Central memory CD4-positive, alpha-beta T cell (primary cell): ENCODE measurements around the gene DAPK1.
"Not testable (repeated sequence)": the region's sequence is repeated elsewhere in the genome, so short reads cannot be mapped to it uniquely, and the experiment has no call there.

ENCODE experiments used
- DNase-seq: peaks from one replicate; pipeline ENCODE4 v3.0.0; 2022

The DAPK1 gene

GRCh38 chr9:87718852-87719612 lies 221.4 kb downstream of the DAPK1 start:
- no peak for DNase-seq

GRCh38 chr9:87720173-87720572 lies 222.5 kb downstream of the DAPK1 start:
- DNase-seq, result no peak

- DNase-seq, result no peak
Observed at GRCh38 chr9:87722393-87723088, 224.9 kb downstream of the DAPK1 start.

GRCh38 chr9:87725356-87725899 lies 227.8 kb downstream of the DAPK1 start:
- DNase-seq, result no peak

- peak; percentile 22 for DNase-seq
Observed at GRCh38 chr9:87725900-87726709, 228.4 kb downstream of the DAPK1 start, which contains the start of gene CTSL. Gene CTSL (plus strand): TSS chr9:87726119. CDS start chr9:87727604, 1,485 bp downstream.

- no peak for DNase-seq
Observed at GRCh38 chr9:87729246-87729645, 231.6 kb downstream of the DAPK1 start.

GRCh38 chr9:87731321-87731720 lies 233.7 kb downstream of the DAPK1 start:
- no peak for DNase-seq

GRCh38 chr9:87732344-87732743 lies 234.7 kb downstream of the DAPK1 start:
- DNase-seq, result no peak

- no peak for DNase-seq
Observed at GRCh38 chr9:87732756-87733155, 235.1 kb downstream of the DAPK1 start.

GRCh38 chr9:87733273-87734052 lies 235.8 kb downstream of the DAPK1 start:
- no peak for DNase-seq

GRCh38 chr9:87734106-87734505 lies 236.4 kb downstream of the DAPK1 start:
- DNase-seq, result no peak

- DNase-seq, result no peak
Observed at GRCh38 chr9:87739546-87739945, 241.9 kb downstream of the DAPK1 start.

GRCh38 chr9:87740209-87740608 lies 242.5 kb downstream of the DAPK1 start:
- no peak for DNase-seq

GRCh38 chr9:87741326-87741725 lies 243.7 kb downstream of the DAPK1 start:
- no peak for DNase-seq

- no peak for DNase-seq
Observed at GRCh38 chr9:87741891-87742290, 244.2 kb downstream of the DAPK1 start.

- DNase-seq, result no peak
Observed at GRCh38 chr9:87742813-87743428, 245.3 kb downstream of the DAPK1 start.

- DNase-seq, result not testable (repeated sequence)
Observed at GRCh38 chr9:87744247-87744646, 246.6 kb downstream of the DAPK1 start.

- no peak for DNase-seq
Observed at GRCh38 chr9:87746186-87746585, 248.5 kb downstream of the DAPK1 start.

GRCh38 chr9:87748881-87749280 lies 251.2 kb downstream of the DAPK1 start:
- DNase-seq, result no peak

- no peak for DNase-seq
Observed at GRCh38 chr9:87749335-87750035, 251.8 kb downstream of the DAPK1 start.

GRCh38 chr9:87750726-87751125 lies 253.1 kb downstream of the DAPK1 start:
- no peak for DNase-seq
